Stimulated activated CD8-positive, alpha-beta memory T cell treated with anti-CD3 and anti-CD28 coated beads, Interleukin-15, amount 100 ng/mL, for 24 hours (primary cell): ENCODE results near the gene KCNC2.

Experiments
- DNase-seq: peaks from one replicate; pipeline ENCODE4 v3.0.0-alpha.2; 2020; ENCODE audit warnings: low read depth

KCNC2 gene

GRCh38 chr12:75058228-75058627 is 151.4 kb downstream of the KCNC2 start:
- no peak for DNase-seq

DNA sequence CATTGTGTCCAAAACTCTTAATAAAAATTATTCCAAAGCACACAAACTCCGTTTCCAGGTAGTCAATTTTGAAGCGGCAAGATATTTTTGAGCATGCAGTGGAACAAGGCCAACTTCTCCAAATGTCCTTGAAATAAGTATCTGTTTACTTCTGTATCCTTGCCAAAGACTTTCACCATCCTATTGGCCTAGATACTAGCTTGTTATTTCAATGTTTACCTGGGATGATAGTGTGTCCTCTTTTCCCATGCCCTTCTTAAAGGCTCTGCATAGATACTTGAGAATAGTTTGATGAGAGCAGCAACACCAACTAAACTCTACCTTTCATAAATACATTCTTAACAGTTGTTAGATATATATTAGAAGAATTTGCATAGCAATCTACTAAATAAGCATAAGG is 160.9 kb downstream of the KCNC2 start:
- DNase-seq, result no peak

GRCh38 chr12:75047885-75048525 is 161.6 kb downstream of the KCNC2 start:
- no peak for DNase-seq

DNA sequence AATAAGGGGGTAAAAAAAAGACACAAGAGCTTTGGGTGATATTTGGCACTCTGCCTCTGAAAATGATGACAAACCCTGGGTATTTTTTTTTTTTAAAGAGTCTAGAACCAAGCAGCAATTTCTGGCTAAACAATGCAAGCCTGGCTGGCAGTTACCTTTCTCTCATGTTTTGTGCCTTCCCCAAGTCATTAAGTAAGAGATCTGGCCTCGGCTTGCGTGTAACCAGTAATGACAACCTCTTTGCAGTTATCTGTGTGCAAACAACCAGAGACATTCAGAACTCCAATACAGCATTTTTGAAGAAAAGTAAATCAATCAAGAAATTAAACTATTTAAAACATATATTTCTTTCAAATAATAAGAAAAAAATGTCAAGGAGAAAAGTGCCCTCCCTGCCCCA is 167.5 kb downstream of the KCNC2 start:
- DNase-seq, result no peak

DNA sequence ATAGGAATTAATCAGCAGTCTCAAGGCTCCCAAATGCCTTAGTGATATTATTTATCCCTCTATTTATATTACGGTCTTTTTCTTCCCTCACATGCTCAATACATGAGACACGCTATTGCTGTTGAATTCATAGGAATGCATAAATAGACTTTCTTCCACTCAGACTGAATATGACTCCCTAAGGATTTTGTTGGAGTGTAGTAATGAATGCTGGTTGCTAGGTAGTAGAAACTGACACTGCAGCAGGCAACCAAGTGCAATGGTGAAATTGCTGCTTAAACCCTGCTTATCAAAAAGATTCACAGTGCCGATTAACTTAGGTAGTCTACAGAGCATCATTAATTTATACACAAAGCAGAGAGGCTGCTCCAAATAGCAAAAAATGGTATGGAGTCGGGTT is 168.2 kb downstream of the KCNC2 start:
- DNase-seq, result no peak

DNA sequence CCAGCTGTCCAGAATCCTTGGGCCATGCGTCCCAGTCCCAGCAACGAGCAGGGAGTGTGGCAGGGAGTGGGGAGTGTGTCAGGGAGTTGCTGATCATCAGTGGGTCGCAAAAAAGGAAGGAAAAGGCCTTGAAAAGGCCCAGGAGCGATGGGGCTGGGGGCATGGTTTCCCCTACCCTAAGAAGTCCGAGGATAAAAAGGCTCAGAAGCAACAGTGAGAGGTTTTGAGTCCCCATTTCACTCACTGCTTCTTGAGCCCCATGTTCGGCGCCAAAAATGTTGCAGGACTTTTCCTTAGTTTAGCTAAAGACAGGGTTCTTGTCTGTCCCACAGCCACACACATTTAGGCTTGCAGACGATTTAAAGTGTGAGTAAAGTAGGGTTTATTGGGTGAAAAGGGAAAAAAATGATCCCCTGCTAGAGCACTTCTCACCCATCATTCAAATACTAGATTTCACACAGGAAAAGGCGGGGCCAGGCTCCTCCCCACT is 189.5 kb downstream of the KCNC2 start:
- DNase-seq, result no peak

DNA sequence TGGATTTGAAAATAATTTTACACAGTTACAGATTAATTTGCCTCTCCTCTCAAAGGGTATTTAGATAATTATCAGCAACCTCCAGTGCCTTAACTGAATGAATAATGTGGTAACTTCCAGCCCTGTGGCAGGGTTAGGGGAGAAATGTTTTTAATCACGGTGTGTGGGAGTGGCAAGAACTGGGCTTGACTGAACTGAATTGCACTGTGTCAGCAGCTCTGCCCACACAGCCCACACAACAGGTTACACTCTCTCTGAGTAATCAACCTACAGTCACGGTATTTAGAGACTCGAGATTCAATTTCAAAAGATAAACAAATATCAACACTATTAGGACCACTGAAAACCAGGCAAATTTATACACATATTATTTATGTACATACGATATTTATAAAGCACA is 198.5 kb downstream of the KCNC2 start:
- no peak for DNase-seq

GRCh38 chr12:75007133-75007532 is 202.5 kb downstream of the KCNC2 start:
- no peak for DNase-seq

DNA sequence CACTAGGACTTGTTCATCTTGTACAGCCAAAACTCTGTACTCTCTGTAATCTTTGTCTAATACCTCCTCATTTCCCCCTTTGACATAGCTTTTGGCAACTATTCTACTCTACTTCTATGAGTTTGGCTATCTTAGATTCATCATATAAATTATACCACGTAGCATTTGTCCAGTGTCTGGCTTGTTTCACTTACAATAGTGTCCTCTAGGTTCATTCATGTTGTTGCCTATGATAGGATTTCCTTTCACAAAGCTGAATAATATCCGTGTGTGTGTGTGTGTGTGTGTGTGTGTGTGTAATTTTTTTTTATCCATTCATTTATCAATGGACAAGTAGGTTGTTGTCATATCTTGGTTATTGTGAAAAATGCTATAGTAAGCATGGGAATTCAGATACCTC is 209.5 kb downstream of the KCNC2 start:
- DNase-seq, result no peak

GRCh38 chr12:74999474-74999873 is 210.2 kb downstream of the KCNC2 start:
- DNase-seq, result no peak
